ENCODE results near the gene SLC37A1.
A peak's percentile ranks its signal among the peaks of the same experiment; 100 is the strongest.

SLC37A1 gene

GRCh38 chr21:42520628-42521253, 7.1 kb downstream of the SLC37A1 start:
- peaks cover 55% of the 10 kb centered on the region for H3K36me3 Mint-ChIP-seq (ENCODE audit: insufficient read depth)
- peaks cover 32 to 43% of the 10 kb centered on the region in 2 donors for H3K4me1 Mint-ChIP-seq (ENCODE audit: low read depth in 2 of 2)
- DNase-seq: no peak

GRCh38 chr21:42521384-42521783, 7.7 kb downstream of the SLC37A1 start:
- no peak for ATAC-seq (replicated peaks)
- DNase-seq: no peak
- Mint-ChIP-seq H3K4me3 (no peak overlapping the region), H3K9me3 (no peaks in the 10 kb centered on the region), H3K27me3 (no peaks in the 10 kb centered on the region), H3K4me1 (ENCODE audit: low read depth in 2 of 2) (peaks cover 29 to 43% of the 10 kb centered on the region in 2 donors), H3K36me3 (ENCODE audit: insufficient read depth) (peaks cover 53% of the 10 kb centered on the region), H3K27ac (no peak overlapping the region)

More at GRCh38 chr21:42520628-42521253, 7.1 kb downstream of the SLC37A1 start:
- H3K9me3 Mint-ChIP-seq: no peaks in the 10 kb centered on the region
- H3K4me3 Mint-ChIP-seq: no peak overlapping the region
- no peaks in the 10 kb centered on the region for H3K27me3 Mint-ChIP-seq
- no peak for ATAC-seq (replicated peaks)
- no peak overlapping the region for H3K27ac Mint-ChIP-seq

DNA sequence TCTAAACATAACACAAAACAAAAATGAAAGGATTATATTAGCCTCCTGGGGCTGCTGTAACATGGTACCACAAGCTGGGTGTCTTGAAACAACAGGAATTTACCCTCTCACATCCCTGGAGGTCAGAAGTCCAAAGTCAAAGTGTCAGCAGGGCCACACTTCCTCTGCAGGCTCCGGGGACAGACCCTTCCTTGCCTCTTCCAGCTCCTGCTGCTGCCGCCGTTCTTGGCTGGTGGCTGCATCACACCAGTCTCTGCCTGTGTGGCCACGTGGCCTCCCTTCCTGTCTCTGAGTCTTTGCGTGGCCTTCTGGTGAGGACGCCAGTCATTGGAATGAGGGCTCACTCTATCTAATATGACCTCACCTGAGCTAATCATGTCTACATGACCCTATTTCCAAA, 8.2 kb downstream of the SLC37A1 start:
- no peaks in the 10 kb centered on the region for H3K9me3 Mint-ChIP-seq
- H3K27ac Mint-ChIP-seq: no peak overlapping the region
- peaks cover 28 to 43% of the 10 kb centered on the region in 2 donors for H3K4me1 Mint-ChIP-seq (ENCODE audit: low read depth in 2 of 2)
- DNase-seq (no peak), ATAC-seq (replicated peaks) (no peak)
- H3K36me3 Mint-ChIP-seq (ENCODE audit: insufficient read depth): peaks cover 53% of the 10 kb centered on the region
- no peaks in the 10 kb centered on the region for H3K27me3 Mint-ChIP-seq
- H3K4me3 Mint-ChIP-seq: no peak overlapping the region

DNA sequence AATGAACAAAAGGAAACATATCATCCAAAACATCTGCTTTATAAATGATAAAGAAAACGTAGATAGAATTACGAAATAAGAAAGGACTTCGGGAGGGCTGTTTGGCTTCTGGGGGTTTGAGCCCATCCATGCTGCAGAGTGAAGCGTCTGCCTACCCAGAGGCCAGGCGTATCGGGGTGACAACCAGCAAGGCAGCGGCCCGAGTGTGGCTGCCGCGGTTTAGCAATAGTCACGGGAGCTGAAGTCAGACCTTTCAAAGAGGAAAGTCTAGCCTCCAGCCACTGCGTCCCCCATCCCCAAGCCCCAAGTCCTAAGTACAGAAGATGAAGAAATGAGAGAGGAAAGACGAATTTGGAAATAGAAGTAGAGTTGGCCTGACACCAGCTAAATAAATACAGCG, 8.6 kb downstream of the SLC37A1 start:
- DNase-seq (no peak), ATAC-seq (replicated peaks) (no peak)
- Mint-ChIP-seq H3K36me3 (ENCODE audit: insufficient read depth) (peaks cover 53% of the 10 kb centered on the region), H3K4me3 (no peak overlapping the region), H3K9me3 (no peaks in the 10 kb centered on the region), H3K4me1 (ENCODE audit: low read depth in 2 of 2) (peaks cover 26 to 42% of the 10 kb centered on the region in 2 donors), H3K27me3 (no peaks in the 10 kb centered on the region), H3K27ac (peak overlapping the region in 1 of 2 donors; percentile 22)

GRCh38 chr21:42522771-42523170, 9.1 kb downstream of the SLC37A1 start:
- DNase-seq: no peak
- Mint-ChIP-seq H3K4me3 (no peak overlapping the region), H3K27me3 (no peaks in the 10 kb centered on the region), H3K27ac (peak overlapping the region in 1 of 2 donors; percentile 22), H3K4me1 (ENCODE audit: low read depth in 2 of 2) (peaks cover 30 to 40% of the 10 kb centered on the region in 2 donors), H3K36me3 (ENCODE audit: insufficient read depth) (peaks cover 57% of the 10 kb centered on the region), H3K9me3 (no peaks in the 10 kb centered on the region)
- no peak for ATAC-seq (replicated peaks)

DNA sequence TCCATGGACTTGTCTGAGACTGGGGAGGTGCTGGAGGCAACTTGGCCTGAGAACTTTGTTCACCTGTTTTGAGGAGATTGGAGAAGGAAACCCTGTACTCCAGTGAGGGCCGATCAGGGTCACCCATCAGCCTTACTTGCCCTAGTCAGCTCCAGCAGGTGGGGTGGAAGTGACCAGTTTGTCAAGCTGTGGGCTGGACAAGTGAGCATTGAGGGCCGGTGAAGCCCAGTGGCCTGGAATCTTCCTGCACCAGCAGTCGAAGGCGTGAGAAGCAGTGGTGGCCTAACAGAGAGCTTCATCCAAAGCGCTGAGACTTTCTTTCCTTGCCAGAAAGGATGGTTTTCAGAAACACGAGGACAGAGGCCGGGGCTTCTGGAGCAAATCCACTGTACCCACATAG, 9.6 kb downstream of the SLC37A1 start:
- H3K4me3 Mint-ChIP-seq: no peak overlapping the region
- DNase-seq: no peak
- H3K4me1 Mint-ChIP-seq (ENCODE audit: low read depth in 2 of 2): peaks cover 32 to 44% of the 10 kb centered on the region in 2 donors
- no peaks in the 10 kb centered on the region for H3K9me3 Mint-ChIP-seq
- no peak for ATAC-seq (replicated peaks)
- H3K27ac Mint-ChIP-seq: peak overlapping the region in 1 of 2 donors; percentile 22
- no peaks in the 10 kb centered on the region for H3K27me3 Mint-ChIP-seq
- H3K36me3 Mint-ChIP-seq (ENCODE audit: insufficient read depth): peaks cover 53% of the 10 kb centered on the region

DNA sequence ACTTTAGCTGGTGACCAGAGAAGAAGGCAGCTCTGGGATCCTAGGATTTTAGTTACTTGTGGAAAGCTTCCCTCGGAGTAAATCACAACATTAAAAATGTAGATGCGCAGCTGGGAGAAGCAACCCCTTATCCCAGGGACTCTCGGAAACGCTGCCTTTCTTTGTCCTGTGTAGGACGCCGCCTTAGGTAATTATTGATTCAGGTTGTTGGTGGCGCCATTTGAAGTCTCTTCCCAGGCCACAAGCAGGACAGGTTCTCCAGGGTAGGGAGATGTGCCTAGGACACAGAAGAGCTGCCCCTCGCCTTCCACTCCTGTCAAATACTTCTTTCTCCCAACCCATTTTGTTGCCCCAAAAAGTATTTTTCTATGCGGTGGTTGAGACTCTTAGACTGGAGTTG, 10.3 kb downstream of the SLC37A1 start:
- H3K4me1 Mint-ChIP-seq (ENCODE audit: low read depth in 2 of 2): peaks cover 33 to 45% of the 10 kb centered on the region in 2 donors
- DNase-seq (no peak), ATAC-seq (replicated peaks) (no peak)
- peaks cover 46% of the 10 kb centered on the region for H3K36me3 Mint-ChIP-seq (ENCODE audit: insufficient read depth)
- H3K27me3 Mint-ChIP-seq: no peaks in the 10 kb centered on the region
- peak overlapping the region; percentile 3 to 94 for H3K27ac Mint-ChIP-seq
- no peaks in the 10 kb centered on the region for H3K9me3 Mint-ChIP-seq
- H3K4me3 Mint-ChIP-seq: peak overlapping the region; percentile 23 to 74

DNA sequence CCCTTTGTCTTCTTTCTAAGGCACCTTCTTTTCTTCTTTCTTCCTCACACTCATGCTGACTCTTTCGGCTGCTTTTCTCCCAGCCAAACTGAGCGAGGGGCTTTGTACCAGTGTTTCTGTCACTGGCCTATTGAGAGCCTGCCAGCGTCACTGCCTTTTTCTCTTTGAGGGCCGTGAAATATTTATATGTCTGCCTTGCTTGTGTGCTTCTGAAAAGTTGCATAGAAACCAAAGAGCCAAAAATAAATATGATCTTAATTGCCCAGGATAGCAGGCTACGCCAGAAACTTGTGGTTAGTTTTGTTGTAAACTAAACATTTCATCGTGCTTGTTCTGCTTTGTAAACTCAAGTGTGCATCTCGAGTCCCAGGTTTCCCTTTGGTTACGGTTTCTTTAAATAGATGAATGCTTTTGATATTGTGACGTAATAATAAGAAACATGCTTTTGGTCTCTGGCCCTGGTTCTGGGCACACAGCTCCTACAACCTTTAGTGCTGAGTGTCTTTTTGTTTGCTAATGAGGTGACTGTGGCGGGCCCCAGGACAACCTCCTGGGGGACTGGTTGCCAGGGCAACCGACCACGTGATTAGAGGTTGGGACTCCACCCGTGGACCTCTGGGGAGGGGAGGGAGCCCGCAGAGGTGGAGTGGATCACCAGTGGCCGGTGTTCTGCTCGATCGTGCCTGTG, 10.8 kb downstream of the SLC37A1 start:
- ATAC-seq (replicated peaks) (peak; percentile 72), DNase-seq (peak; percentile 30 to 70 (median 67))
- Mint-ChIP-seq H3K4me1 (ENCODE audit: low read depth in 2 of 2) (peaks cover 33 to 39% of the 10 kb centered on the region in 2 donors), H3K27me3 (no peaks in the 10 kb centered on the region), H3K36me3 (ENCODE audit: insufficient read depth) (peaks cover 46% of the 10 kb centered on the region), H3K27ac (peak overlapping the region; percentile 58 to 94), H3K4me3 (peak overlapping the region; percentile 23 to 74), H3K9me3 (no peaks in the 10 kb centered on the region)

DNA sequence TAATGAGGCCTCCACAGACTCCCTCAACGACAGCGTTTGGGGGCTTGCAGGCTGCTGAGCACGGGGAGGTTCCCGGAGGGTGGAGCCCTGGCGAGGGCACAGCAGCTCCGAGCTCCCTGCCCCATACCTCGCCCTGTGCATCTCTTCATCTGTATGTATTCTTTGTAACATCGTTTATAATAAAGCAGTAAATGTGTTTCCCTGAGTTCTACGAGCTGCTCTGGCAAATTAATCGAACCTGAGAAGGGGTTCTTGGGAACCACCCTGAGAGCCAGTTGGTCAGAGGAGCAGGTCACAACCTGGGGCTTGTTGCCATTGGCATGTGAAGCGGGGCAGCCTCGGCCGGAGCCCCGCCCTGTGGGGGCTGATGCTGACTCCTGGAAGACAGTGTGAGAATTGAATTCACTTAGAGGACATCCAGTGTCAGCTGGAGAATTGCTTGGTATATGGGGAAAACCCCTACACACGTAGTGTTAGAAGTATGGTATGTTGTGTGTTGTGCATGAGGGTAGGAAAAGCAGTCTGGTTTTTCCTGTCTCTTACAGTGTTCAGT, 11.5 kb downstream of the SLC37A1 start:
- H3K9me3 Mint-ChIP-seq: no peaks in the 10 kb centered on the region
- H3K4me1 Mint-ChIP-seq (ENCODE audit: low read depth in 2 of 2): peaks cover 33 to 35% of the 10 kb centered on the region in 2 donors
- H3K36me3 Mint-ChIP-seq (ENCODE audit: insufficient read depth): peaks cover 39% of the 10 kb centered on the region
- ATAC-seq (replicated peaks) (peak; percentile 14), DNase-seq (no peak)
- peak overlapping the region; percentile 58 to 94 for H3K27ac Mint-ChIP-seq
- H3K4me3 Mint-ChIP-seq: peak overlapping the region; percentile 23 to 74
- no peaks in the 10 kb centered on the region for H3K27me3 Mint-ChIP-seq

- no peaks in the 10 kb centered on the region for H3K9me3 Mint-ChIP-seq
- peaks cover 38% of the 10 kb centered on the region for H3K36me3 Mint-ChIP-seq (ENCODE audit: insufficient read depth)
- DNase-seq: no peak
- no peak overlapping the region for H3K4me3 Mint-ChIP-seq
- no peak for ATAC-seq (replicated peaks)
- H3K27me3 Mint-ChIP-seq: no peaks in the 10 kb centered on the region
- peaks cover 29 to 38% of the 10 kb centered on the region in 2 donors for H3K4me1 Mint-ChIP-seq (ENCODE audit: low read depth in 2 of 2)
- H3K27ac Mint-ChIP-seq: peak overlapping the region; percentile 91 to 95
These were observed 12.2 kb downstream of the SLC37A1 start for GRCh38 chr21:42525676-42526378.

- ATAC-seq (replicated peaks) (no peak), DNase-seq (no peak)
- Mint-ChIP-seq H3K4me3 (peak overlapping the region in 1 of 2 donors; percentile 81), H3K27ac (peak overlapping the region; percentile 91 to 95), H3K4me1 (ENCODE audit: low read depth in 2 of 2) (peaks cover 29 to 38% of the 10 kb centered on the region in 2 donors), H3K9me3 (no peaks in the 10 kb centered on the region), H3K27me3 (no peaks in the 10 kb centered on the region), H3K36me3 (ENCODE audit: insufficient read depth) (peaks cover 35% of the 10 kb centered on the region)
These were observed 12.7 kb downstream of the SLC37A1 start for GRCh38 chr21:42526379-42526727.

- H3K4me3 Mint-ChIP-seq: peak overlapping the region; percentile 76 to 81
- DNase-seq (no peak), ATAC-seq (replicated peaks) (no peak)
- no peaks in the 10 kb centered on the region for H3K27me3 Mint-ChIP-seq
- peaks cover 27% of the 10 kb centered on the region for H3K36me3 Mint-ChIP-seq (ENCODE audit: insufficient read depth)
- H3K9me3 Mint-ChIP-seq: no peaks in the 10 kb centered on the region
- H3K27ac Mint-ChIP-seq: peak overlapping the region; percentile 91 to 95
- H3K4me1 Mint-ChIP-seq (ENCODE audit: low read depth in 2 of 2): peaks cover 29 to 38% of the 10 kb centered on the region in 2 donors
These were observed 13.5 kb downstream of the SLC37A1 start for GRCh38 chr21:42527127-42527488.

- Mint-ChIP-seq H3K27ac (peak overlapping the region; percentile 91 to 95), H3K27me3 (no peaks in the 10 kb centered on the region), H3K4me1 (ENCODE audit: low read depth in 2 of 2) (peaks cover 29 to 39% of the 10 kb centered on the region in 2 donors), H3K36me3 (ENCODE audit: insufficient read depth) (peaks cover 24% of the 10 kb centered on the region), H3K9me3 (no peaks in the 10 kb centered on the region), H3K4me3 (peak overlapping the region; percentile 76 to 81)
- DNase-seq (peak; percentile 39 to 54 (median 49)), ATAC-seq (replicated peaks) (peak; percentile 81)
These were observed 14.0 kb downstream of the SLC37A1 start for GRCh38 chr21:42527489-42528158.
